Measurements from ENCODE around the gene ERCC2. TPM values are rescaled to one million over a fixed set of nuclear protein-coding genes. Genes with fewer than 3 reads are reported as not detected.
"Not testable (repeated sequence)": the region's sequence is repeated elsewhere in the genome, so short reads cannot be mapped to it uniquely, and the experiment has no call there.

The ERCC2 gene
- total RNA-seq, 2 donors from 2014 or later = 20.5 to 31.8 TPM

- WGBS = 84% methylated on average over 13 of the region's 13 CpGs
- no peaks in the 10 kb centered on the region for H3K9me3 ChIP-seq
- TF ChIP-seq CTCF (IDR thresholded peaks at IDR 0.05) = no peak
- TF ChIP-seq POLR2A (IDR thresholded peaks at IDR 0.05) = no peak
- TF ChIP-seq POLR2AphosphoS5 (IDR thresholded peaks at IDR 0.05) = no peak
- H3K36me3 ChIP-seq = no peaks in the 10 kb centered on the region
- H3K4me3 ChIP-seq = no peak overlapping the region
- no peaks in the 10 kb centered on the region for H3K27me3 ChIP-seq (replicated peaks; ENCODE audit: insufficient read depth)
- H3K4me1 ChIP-seq (replicated peaks) = no peaks in the 10 kb centered on the region
- intact Hi-C loops (cut with DNase I) = no loop called here
- DNase-seq (ENCODE audit: low spot score) = no peak
- H3K27ac ChIP-seq = no peak overlapping the region
These were observed 27.5 kb downstream of the ERCC2 start for GRCh38 chr19:45342911-45343310.

GRCh38 chr19:45340899-45341453 is 29.4 kb downstream of the ERCC2 start:
- intact Hi-C loops (cut with DNase I) = no loop called here
- H3K4me1 ChIP-seq (replicated peaks) = no peaks in the 10 kb centered on the region
- WGBS = 4% methylated on average over 24 of the region's 25 CpGs
- H3K4me3 ChIP-seq = peak overlapping the region; percentile 31 to 47
- H3K27me3 ChIP-seq (replicated peaks; ENCODE audit: insufficient read depth) = no peaks in the 10 kb centered on the region
- H3K27ac ChIP-seq = peak overlapping the region in 1 of 2 donors; percentile 61
- TF ChIP-seq POLR2A (IDR thresholded peaks at IDR 0.05) (no peak), CTCF (IDR thresholded peaks at IDR 0.05) (no peak), POLR2AphosphoS5 (IDR thresholded peaks at IDR 0.05) (no peak)
- no peaks in the 10 kb centered on the region for H3K9me3 ChIP-seq
- no peaks in the 10 kb centered on the region for H3K36me3 ChIP-seq
- peak; percentile 16 for DNase-seq (ENCODE audit: low spot score)

GRCh38 chr19:45340232-45340898 is 30.0 kb downstream of the ERCC2 start, which contains the start of gene KLC3:
TSS of gene KLC3 (plus strand) at chr19:45340750. CDS start at chr19:45345542, 4,792 bp downstream.
- Histone ChIP-seq H3K4me1 (replicated peaks) (no peaks in the 10 kb centered on the region), H3K36me3 (no peaks in the 10 kb centered on the region), H3K27ac (peak within 1 kb of the TSS in 1 of 2 donors; percentile 61), H3K9me3 (no peaks in the 10 kb centered on the region), H3K27me3 (replicated peaks; ENCODE audit: insufficient read depth) (no peaks in the 10 kb centered on the region), H3K4me3 (peak within 1 kb of the TSS; percentile 31 to 47)
- intact Hi-C loops (cut with DNase I) = no loop called here
- TF ChIP-seq POLR2A (IDR thresholded peaks at IDR 0.05) (peak; percentile 76), POLR2AphosphoS5 (IDR thresholded peaks at IDR 0.05) (no peak)
- peak; percentile 38 for DNase-seq (ENCODE audit: low spot score)
- 18% methylated on average over 25 of the region's 50 CpGs for WGBS

GRCh38 chr19:45339629-45340028 is 30.7 kb downstream of the ERCC2 start:
- H3K27ac ChIP-seq = no peak overlapping the region
- 86% methylated on average over 6 of the region's 6 CpGs for WGBS
- intact Hi-C loops (cut with DNase I) = no loop called here
- DNase-seq (ENCODE audit: low spot score) = no peak
- H3K27me3 ChIP-seq (replicated peaks; ENCODE audit: insufficient read depth) = no peaks in the 10 kb centered on the region
- TF ChIP-seq CTCF (IDR thresholded peaks at IDR 0.05) = no peak
- no peak for TF ChIP-seq POLR2AphosphoS5 (IDR thresholded peaks at IDR 0.05)
- no peak for TF ChIP-seq POLR2A (IDR thresholded peaks at IDR 0.05)
- no peaks in the 10 kb centered on the region for H3K9me3 ChIP-seq
- no peaks in the 10 kb centered on the region for H3K36me3 ChIP-seq
- no peak overlapping the region for H3K4me3 ChIP-seq
- no peaks in the 10 kb centered on the region for H3K4me1 ChIP-seq (replicated peaks)

GRCh38 chr19:45336696-45337251 is 33.6 kb downstream of the ERCC2 start:
- Histone ChIP-seq H3K27me3 (replicated peaks; ENCODE audit: insufficient read depth) (no peaks in the 10 kb centered on the region), H3K27ac (no peak overlapping the region), H3K36me3 (no peaks in the 10 kb centered on the region), H3K4me1 (replicated peaks) (no peaks in the 10 kb centered on the region), H3K4me3 (no peak overlapping the region), H3K9me3 (no peaks in the 10 kb centered on the region)
- no peak for DNase-seq (ENCODE audit: low spot score)
- TF ChIP-seq POLR2AphosphoS5 (IDR thresholded peaks at IDR 0.05) = no peak
- no peak for TF ChIP-seq CTCF (IDR thresholded peaks at IDR 0.05)
- no peak for TF ChIP-seq POLR2A (IDR thresholded peaks at IDR 0.05)
- intact Hi-C loops (cut with DNase I) = no loop called here
- 66% methylated on average over 11 of the region's 11 CpGs for WGBS

- DNase-seq (ENCODE audit: low spot score); intact Hi-C loops (cut with DNase I); H3K27ac ChIP-seq; H3K4me3 ChIP-seq; H3K4me1 ChIP-seq (replicated peaks); H3K9me3 ChIP-seq; H3K27me3 ChIP-seq (replicated peaks; ENCODE audit: insufficient read depth); H3K36me3 ChIP-seq: not testable (repeated sequence)
- WGBS = 93% methylated on average over 4 of the region's 4 CpGs
These were observed 35.5 kb downstream of the ERCC2 start for GRCh38 chr19:45334881-45335280.
